H1 (cell line): Measurements from ENCODE around the gene ALG1.
"Not testable (repeated sequence)": the region's sequence is repeated elsewhere in the genome, so short reads cannot be mapped to it uniquely, and the experiment has no call there.

Experiments used
- CTCF ChIP-seq, 3 experiments: IDR thresholded peaks; 1 replicate in 2 of 3; 2 replicates in 1 of 3; pipeline versions ENCODE4 v1.5.1 to v1.6.1; 2011; ENCODE audit warnings: low read length in 3 of 3, mild to moderate bottlenecking in 3 of 3, inconsistent platforms in 2 of 3, low read depth in 1 of 3, moderate library complexity in 1 of 3; ENCODE audit not compliant: insufficient read depth in 1 of 3; ENCODE audit errors: control extremely low read depth in 1 of 3
- EGR1 ChIP-seq: IDR thresholded peaks from 2 replicates; pipeline ENCODE4 v1.6.1; 2011; ENCODE audit warnings: low read depth, low read length, borderline replicate concordance
- MAX ChIP-seq: IDR thresholded peaks from 2 replicates; pipeline ENCODE4 v1.6.1; 2012; ENCODE audit warnings: inconsistent platforms
- POLR2AphosphoS5 ChIP-seq: IDR thresholded peaks from 2 replicates; pipeline ENCODE4 v1.6.1; 2011; ENCODE audit warnings: low read depth, low read length
- TAF1 ChIP-seq: IDR thresholded peaks from 2 replicates; pipeline ENCODE4 v1.6.1; 2011; ENCODE audit warnings: mild to moderate bottlenecking, low read depth, low read length
- TEAD4 ChIP-seq: IDR thresholded peaks from 2 replicates; pipeline ENCODE4 v1.6.1; 2012; ENCODE audit warnings: low read depth, low read length, inconsistent platforms, mixed read lengths
- USF2 ChIP-seq: IDR thresholded peaks from 2 replicates; pipeline ENCODE4 v1.6.1; 2011; ENCODE audit warnings: low read length, improper control_type of control experiment

GRCh38 chr16:5134739-5135452, 63.3 kb downstream of the ALG1 start:
- TF ChIP-seq MAX; EGR1; CTCF (IDR thresholded peaks at IDR 0.05; ENCODE audit: control extremely low read depth in 1 of 3, insufficient read depth in 1 of 3, low read depth in 1 of 3, low read length in 3 of 3); USF2; POLR2AphosphoS5; TEAD4; TAF1: not testable (repeated sequence)
